ENCODE results near the gene RIBC2. TPM values are rescaled to one million over a fixed set of nuclear protein-coding genes. Genes with fewer than 3 reads are reported as not detected.
"Not testable (repeated sequence)": the region's sequence is repeated elsewhere in the genome, so short reads cannot be mapped to it uniquely, and the experiment has no call there.

The RIBC2 gene
- 1.2 TPM for polyA plus RNA-seq (2013, experiment 1 of 2)
- 1.5 TPM for polyA plus RNA-seq (2013, experiment 2 of 2)

GRCh38 chr22:45413368-45414211 is at the start of gene RIBC2, which contains the start of gene SMC1B:
TSS of gene RIBC2 (plus strand) at chr22:45413693. CDS start at chr22:45413887, 194 bp downstream.
TSS of gene SMC1B (minus strand) at chr22:45413599. CDS start at chr22:45413567, 32 bp downstream.
- Histone ChIP-seq H3K4me1 (ENCODE audit: control insufficient read depth in 2 of 2, insufficient read depth in 1 of 2, low read depth in 1 of 2, low read length in 2 of 2) (peaks cover 0 to 5% of the 10 kb centered on the region in 2 donors), H3K27me3 (ENCODE audit: control insufficient read depth in 3 of 3, insufficient read depth in 3 of 3, low read depth in 1 of 3, low read length in 3 of 3) (peaks cover 0 to 27% (median 15%) of the 10 kb centered on the region in 3 experiments), H2BK15ac (ENCODE audit: low read length) (peak within 1 kb of the TSS; percentile 91), H3K23ac (ENCODE audit: low read depth, low read length, poor library complexity) (no peak within 1 kb of the TSS), H3K79me1 (ENCODE audit: low read depth, low read length) (no peaks in the 10 kb centered on the region), H2BK12ac (ENCODE audit: low read length) (peak within 1 kb of the TSS; percentile 18), H3K18ac (ENCODE audit: low read length) (peak within 1 kb of the TSS; percentile 96), H3K9me3 (replicated peaks in 1 of 2; ENCODE audit: control insufficient read depth in 2 of 2, insufficient read depth in 1 of 2, low read depth in 1 of 2, low read length in 2 of 2) (peaks cover 6 to 7% of the 10 kb centered on the region in 2 donors), H3K9ac (ENCODE audit: low read depth, low read length, poor library complexity) (peak within 1 kb of the TSS; percentile 87), H3K36me3 (replicated peaks in 1 of 2; ENCODE audit: control insufficient read depth in 2 of 2, insufficient read depth in 2 of 2, low read length in 2 of 2) (no peaks in the 10 kb centered on the region), H2BK120ac (ENCODE audit: low read depth, low read length) (peak within 1 kb of the TSS; percentile 30), H2BK5ac (ENCODE audit: low read length) (peak within 1 kb of the TSS; percentile 39), H3K4me2 (ENCODE audit: insufficient read depth, low read length, poor library complexity, severe bottlenecking) (peak within 1 kb of the TSS; percentile 60), H3K27ac (replicated peaks; ENCODE audit: low read length) (no peak within 1 kb of the TSS), H4K91ac (ENCODE audit: low read depth, low read length, poor library complexity) (peak within 1 kb of the TSS; percentile 3), H3K14ac (ENCODE audit: low read length) (no peak within 1 kb of the TSS), H2AFZ (ENCODE audit: low read length) (peak within 1 kb of the TSS; percentile 84), H2AK5ac (ENCODE audit: low read depth, low read length) (peak within 1 kb of the TSS; percentile 96), H4K8ac (ENCODE audit: low read depth, low read length) (no peak within 1 kb of the TSS), H3K4me3 (ENCODE audit: low read length in 2 of 2) (peak within 1 kb of the TSS; percentile 22 to 74), H3K4ac (ENCODE audit: low read length) (peak within 1 kb of the TSS; percentile 87)
- WGBS, 2 donors (ENCODE audit: extremely low coverage in 2 of 2, insufficient read length in 2 of 2, insufficient replicate concordance in 1 of 2), result no CpG with 5 or more reads among the region's 68 CpGs
- DNase-seq (ENCODE audit: low spot score), result peak; percentile 64

- Histone ChIP-seq H2BK120ac (ENCODE audit: low read depth, low read length) (no peak overlapping the region), H2AK5ac (ENCODE audit: low read depth, low read length) (no peak overlapping the region), H4K8ac (ENCODE audit: low read depth, low read length) (no peak overlapping the region), H3K23ac (ENCODE audit: low read depth, low read length, poor library complexity) (no peak overlapping the region), H3K4me3 (ENCODE audit: low read length in 2 of 2) (no peak overlapping the region), H3K9me3 (replicated peaks in 1 of 2; ENCODE audit: control insufficient read depth in 2 of 2, insufficient read depth in 1 of 2, low read depth in 1 of 2, low read length in 2 of 2) (peaks cover 0 to 2% of the 10 kb centered on the region in 2 donors), H3K4ac (ENCODE audit: low read length) (no peak overlapping the region), H3K27me3 (ENCODE audit: control insufficient read depth in 3 of 3, insufficient read depth in 3 of 3, low read depth in 1 of 3, low read length in 3 of 3) (peaks cover 0 to 7% (median 0%) of the 10 kb centered on the region in 3 experiments), H4K91ac (ENCODE audit: low read depth, low read length, poor library complexity) (no peak overlapping the region), H3K36me3 (replicated peaks in 1 of 2; ENCODE audit: control insufficient read depth in 2 of 2, insufficient read depth in 2 of 2, low read length in 2 of 2) (no peaks in the 10 kb centered on the region), H3K4me2 (ENCODE audit: insufficient read depth, low read length, poor library complexity, severe bottlenecking) (no peak overlapping the region), H2BK5ac (ENCODE audit: low read length) (no peak overlapping the region), H3K18ac (ENCODE audit: low read length) (no peak overlapping the region), H2BK15ac (ENCODE audit: low read length) (no peak overlapping the region), H3K79me1 (ENCODE audit: low read depth, low read length) (no peaks in the 10 kb centered on the region), H2AFZ (ENCODE audit: low read length) (no peak overlapping the region), H3K27ac (replicated peaks; ENCODE audit: low read length) (no peak overlapping the region), H3K14ac (ENCODE audit: low read length) (no peak overlapping the region), H3K9ac (ENCODE audit: low read depth, low read length, poor library complexity) (no peak overlapping the region), H2BK12ac (ENCODE audit: low read length) (no peak overlapping the region), H3K4me1 (ENCODE audit: control insufficient read depth in 2 of 2, insufficient read depth in 1 of 2, low read depth in 1 of 2, low read length in 2 of 2) (no peaks in the 10 kb centered on the region)
- no CpG with 5 or more reads among the region's 3 CpGs for WGBS, 2 donors (ENCODE audit: extremely low coverage in 2 of 2, insufficient read length in 2 of 2, insufficient replicate concordance in 1 of 2)
- no peak for DNase-seq (ENCODE audit: low spot score)
These were observed 46.8 kb upstream of the RIBC2 start for GRCh38 chr22:45366713-45367112.

GRCh38 chr22:45373592-45373991 is 39.9 kb upstream of the RIBC2 start:
- H2BK15ac ChIP-seq (ENCODE audit: low read length); H3K4ac ChIP-seq (ENCODE audit: low read length); H2AFZ ChIP-seq (ENCODE audit: low read length); H3K9ac ChIP-seq (ENCODE audit: low read depth, low read length, poor library complexity); H3K4me3 ChIP-seq (ENCODE audit: low read length in 2 of 2); H3K27me3 ChIP-seq (ENCODE audit: control insufficient read depth in 3 of 3, insufficient read depth in 3 of 3, low read depth in 1 of 3, low read length in 3 of 3); H4K8ac ChIP-seq (ENCODE audit: low read depth, low read length); H3K4me1 ChIP-seq (ENCODE audit: control insufficient read depth in 2 of 2, insufficient read depth in 1 of 2, low read depth in 1 of 2, low read length in 2 of 2); H2BK120ac ChIP-seq (ENCODE audit: low read depth, low read length); H3K36me3 ChIP-seq (replicated peaks in 1 of 2; ENCODE audit: control insufficient read depth in 2 of 2, insufficient read depth in 2 of 2, low read length in 2 of 2); H2AK5ac ChIP-seq (ENCODE audit: low read depth, low read length); H3K23ac ChIP-seq (ENCODE audit: low read depth, low read length, poor library complexity); H3K9me3 ChIP-seq (replicated peaks in 1 of 2; ENCODE audit: control insufficient read depth in 2 of 2, insufficient read depth in 1 of 2, low read depth in 1 of 2, low read length in 2 of 2); H4K91ac ChIP-seq (ENCODE audit: low read depth, low read length, poor library complexity); H2BK5ac ChIP-seq (ENCODE audit: low read length); H3K79me1 ChIP-seq (ENCODE audit: low read depth, low read length); H3K27ac ChIP-seq (replicated peaks; ENCODE audit: low read length); H2BK12ac ChIP-seq (ENCODE audit: low read length); H3K14ac ChIP-seq (ENCODE audit: low read length); H3K18ac ChIP-seq (ENCODE audit: low read length); H3K4me2 ChIP-seq (ENCODE audit: insufficient read depth, low read length, poor library complexity, severe bottlenecking); DNase-seq (ENCODE audit: low spot score): not testable (repeated sequence)
- WGBS, 2 donors (ENCODE audit: extremely low coverage in 2 of 2, insufficient read length in 2 of 2, insufficient replicate concordance in 1 of 2), result no CpG with 5 or more reads among the region's 3 CpGs

GRCh38 chr22:45376009-45376408 is 37.5 kb upstream of the RIBC2 start:
- H3K79me1 ChIP-seq (ENCODE audit: low read depth, low read length), result no peaks in the 10 kb centered on the region
- H2BK5ac ChIP-seq (ENCODE audit: low read length), result no peak overlapping the region
- peaks cover 0 to 5% (median 0%) of the 10 kb centered on the region in 3 experiments for H3K27me3 ChIP-seq (ENCODE audit: control insufficient read depth in 3 of 3, insufficient read depth in 3 of 3, low read depth in 1 of 3, low read length in 3 of 3)
- no peak overlapping the region for H4K8ac ChIP-seq (ENCODE audit: low read depth, low read length)
- no peak overlapping the region for H2BK120ac ChIP-seq (ENCODE audit: low read depth, low read length)
- no peak overlapping the region for H3K4me2 ChIP-seq (ENCODE audit: insufficient read depth, low read length, poor library complexity, severe bottlenecking)
- H3K18ac ChIP-seq (ENCODE audit: low read length), result no peak overlapping the region
- H3K4me3 ChIP-seq (ENCODE audit: low read length in 2 of 2), result no peak overlapping the region
- no peak overlapping the region for H3K23ac ChIP-seq (ENCODE audit: low read depth, low read length, poor library complexity)
- no peak overlapping the region for H3K27ac ChIP-seq (replicated peaks; ENCODE audit: low read length)
- no peak overlapping the region for H2AK5ac ChIP-seq (ENCODE audit: low read depth, low read length)
- DNase-seq (ENCODE audit: low spot score), result no peak
- H2BK12ac ChIP-seq (ENCODE audit: low read length), result no peak overlapping the region
- no peak overlapping the region for H3K9ac ChIP-seq (ENCODE audit: low read depth, low read length, poor library complexity)
- H3K4me1 ChIP-seq (ENCODE audit: control insufficient read depth in 2 of 2, insufficient read depth in 1 of 2, low read depth in 1 of 2, low read length in 2 of 2), result no peaks in the 10 kb centered on the region
- no peak overlapping the region for H4K91ac ChIP-seq (ENCODE audit: low read depth, low read length, poor library complexity)
- H3K36me3 ChIP-seq (replicated peaks in 1 of 2; ENCODE audit: control insufficient read depth in 2 of 2, insufficient read depth in 2 of 2, low read length in 2 of 2), result no peaks in the 10 kb centered on the region
- H3K4ac ChIP-seq (ENCODE audit: low read length), result no peak overlapping the region
- no CpG with 5 or more reads among the region's 3 CpGs for WGBS, 2 donors (ENCODE audit: extremely low coverage in 2 of 2, insufficient read length in 2 of 2, insufficient replicate concordance in 1 of 2)
- no peak overlapping the region for H3K14ac ChIP-seq (ENCODE audit: low read length)
- H2AFZ ChIP-seq (ENCODE audit: low read length), result no peak overlapping the region
- H2BK15ac ChIP-seq (ENCODE audit: low read length), result no peak overlapping the region
- H3K9me3 ChIP-seq (replicated peaks in 1 of 2; ENCODE audit: control insufficient read depth in 2 of 2, insufficient read depth in 1 of 2, low read depth in 1 of 2, low read length in 2 of 2), result peaks cover 1 to 2% of the 10 kb centered on the region in 2 donors

Data from neuronal stem cell (in vitro differentiated cells).